HepG2 (cell line): Measurements from ENCODE around the gene BAHCC1. TPM values are rescaled to one million over a fixed set of nuclear protein-coding genes. Genes with fewer than 3 reads are reported as not detected.

ENCODE experiments used
- ARNT2 ChIP-seq: sonication (generic); formaldehyde crosslinking; IDR thresholded peaks from 2 replicates; pipeline ENCODE4 v1.8.0; 2022; ENCODE audit warnings: mild to moderate bottlenecking, low read depth, missing genetic modification reagents, moderate library complexity
- BCL6 ChIP-seq: IDR thresholded peaks from 2 replicates; pipeline ENCODE4 v1.6.1; 2016; ENCODE audit warnings: missing genetic modification reagents, missing compliant biosample characterization
- CCDC6 ChIP-seq: sonication (generic); formaldehyde crosslinking; IDR thresholded peaks from 2 replicates; pipeline ENCODE4 v1.8.1; 2022; ENCODE audit warnings: mild to moderate bottlenecking, missing genetic modification reagents, moderate library complexity
- ELF4 ChIP-seq: sonication (generic); formaldehyde crosslinking; IDR thresholded peaks from 2 replicates; pipeline ENCODE4 v1.5.0; 2020; ENCODE audit warnings: missing genetic modification reagents, mild to moderate bottlenecking, moderate library complexity, borderline replicate concordance
- GABPA ChIP-seq, 2 experiments: IDR thresholded peaks; 2 replicates each; pipeline ENCODE4 v1.6.1; 2011 to 2016; ENCODE audit warnings: low read depth in 2 of 2, low read length in 1 of 2, missing biosample characterization in 1 of 2, missing genetic modification characterization in 1 of 2
- GMEB1 ChIP-seq: sonication (generic); formaldehyde crosslinking; IDR thresholded peaks from 2 replicates; pipeline ENCODE4 v1.5.1; 2020; ENCODE audit warnings: missing genetic modification reagents, mild to moderate bottlenecking, borderline replicate concordance
- HMGXB3 ChIP-seq: sonication (generic); formaldehyde crosslinking; IDR thresholded peaks from 2 replicates; pipeline ENCODE4 v1.4.0; 2020; ENCODE audit warnings: missing genetic modification reagents, borderline replicate concordance
- ISL2 ChIP-seq: sonication (generic); formaldehyde crosslinking; IDR thresholded peaks from 2 replicates; pipeline ENCODE4 v1.5.0; 2020; ENCODE audit warnings: missing genetic modification reagents
- JUND ChIP-seq: sonication (generic); formaldehyde crosslinking; IDR thresholded peaks from 2 replicates; pipeline ENCODE4 v1.8.0; 2022; ENCODE audit warnings: mild to moderate bottlenecking, missing genetic modification reagents
- MAFF ChIP-seq: IDR thresholded peaks from 2 replicates; pipeline ENCODE4 v1.6.1; 2011; ENCODE audit warnings: low read depth, low read length, improper control_type of control experiment
- MED13 ChIP-seq: sonication (generic); formaldehyde crosslinking; IDR thresholded peaks from 2 replicates; pipeline ENCODE4 v1.5.0; 2020; ENCODE audit warnings: missing genetic modification reagents
- POLR2G ChIP-seq: fragments of 200-400 bp; formaldehyde crosslinking; IDR thresholded peaks from 2 replicates; pipeline ENCODE4 v1.6.1; 2018; ENCODE audit warnings: mild to moderate bottlenecking, low read depth, low read length, moderate library complexity
- SRSF4 ChIP-seq: fragments of 200-400 bp; formaldehyde crosslinking; IDR thresholded peaks from one replicate; pipeline ENCODE4 v1.6.1; 2018; ENCODE audit warnings: mild to moderate bottlenecking, low read depth, low read length, moderate library complexity; ENCODE audit not compliant: poor library complexity, severe bottlenecking
- U2AF2 ChIP-seq: fragments of 200-400 bp; formaldehyde crosslinking; IDR thresholded peaks from 2 replicates; pipeline ENCODE4 v1.6.1; 2017; ENCODE audit warnings: low read depth, mild to moderate bottlenecking, low read length
- ZGPAT ChIP-seq: IDR thresholded peaks from 2 replicates; pipeline ENCODE4 v1.6.1; 2016; ENCODE audit warnings: mild to moderate bottlenecking
- ZNF33B ChIP-seq: sonication (generic); formaldehyde crosslinking; IDR thresholded peaks from 2 replicates; pipeline ENCODE4 v1.5.1; 2020; ENCODE audit warnings: mild to moderate bottlenecking, missing genetic modification reagents
- ZNF564 ChIP-seq: sonication (generic); formaldehyde crosslinking; IDR thresholded peaks from 2 replicates; pipeline ENCODE4 v1.8.1; 2023; ENCODE audit warnings: mild to moderate bottlenecking, missing genetic modification reagents
- ZNF577 ChIP-seq: sonication (generic); formaldehyde crosslinking; IDR thresholded peaks from 2 replicates; pipeline ENCODE4 v1.4.0; 2020; ENCODE audit warnings: mild to moderate bottlenecking, low read depth, missing genetic modification reagents, borderline replicate concordance
- ZNF737 ChIP-seq: sonication (generic); formaldehyde crosslinking; IDR thresholded peaks from 2 replicates; pipeline ENCODE4 v1.5.0; 2020; ENCODE audit warnings: missing genetic modification reagents, mild to moderate bottlenecking, borderline replicate concordance
- ZNF891 ChIP-seq: sonication (generic); formaldehyde crosslinking; IDR thresholded peaks from 2 replicates; pipeline ENCODE4 v1.5.0; 2020; ENCODE audit warnings: mild to moderate bottlenecking, missing genetic modification reagents
- ZZZ3 ChIP-seq: sonication (generic); formaldehyde crosslinking; IDR thresholded peaks from 2 replicates; pipeline ENCODE4 v1.4.0; 2020; ENCODE audit warnings: missing genetic modification reagents, mild to moderate bottlenecking, borderline replicate concordance
- polyA plus RNA-seq, 8 experiments: library from polyadenylated mRNA; depleted of rRNA in 3 of 8; stranded (reverse) in 7 of 8; unstranded in 1 of 8; fragments of >200 nt; fragmentation: Illumina TruSeq in 4 of 8; extraction: Trizol in 4 of 8; gene quantifications; 2 replicates each; pipeline versions ENCODE4 v1.2.1 to v1.2.3, GENCODE V29; 2011 to 2016; ENCODE audit warnings: low read depth in 4 of 8, missing spikeins in 1 of 8, mixed read lengths in 1 of 8; ENCODE audit not compliant: insufficient read depth in 1 of 8
- total RNA-seq, 5 experiments: library from RNA; depleted of rRNA; stranded (reverse); fragments of >200 nt; fragmentation: Illumina TruSeq; extraction: Trizol; gene quantifications; 2 replicates each; pipeline ENCODE4 v1.2.3, GENCODE V29; 2016; ENCODE audit warnings: low read depth in 1 of 5

BAHCC1 gene
- total and polyA plus RNA-seq, 2 of the 13 experiments (the other 11 are each of a cell fraction or from before 2014, with no cell fraction given) = 1.4 to 1.7 TPM

- TF ChIP-seq GMEB1 (CRISPR knock-in tag) = peak; percentile 17; the same call in 1 of the 2 replicates
- TF ChIP-seq ZNF737 (CRISPR knock-in tag) = no peak
- TF ChIP-seq ZZZ3 = 0 out of 2 replicates have a peak, but pooled peaks have one; percentile 57
- TF ChIP-seq ZNF564 (CRISPR knock-in tag) = 0 out of 2 replicates have a peak, but pooled peaks have one; percentile 54
- 0 out of 2 replicates have a peak, but pooled peaks have one; percentile 44 for TF ChIP-seq HMGXB3 (CRISPR knock-in tag)
- TF ChIP-seq POLR2G = peak; percentile 62
- no peak for TF ChIP-seq ZNF577
- no peak for TF ChIP-seq ZNF891 (CRISPR knock-in tag)
- TF ChIP-seq MAFF = no peak
- peak; percentile 8; the same call in 1 of the 2 replicates for TF ChIP-seq BCL6 (CRISPR knock-in tag)
- no peak for TF ChIP-seq JUND (CRISPR knock-in tag)
- no peak for TF ChIP-seq U2AF2
- TF ChIP-seq ISL2 (CRISPR knock-in tag) = no peak; the same call in 1 of the 2 replicates
- peak; percentile 54; the same call in 1 of the 2 replicates for TF ChIP-seq ZGPAT (CRISPR knock-in tag)
- TF ChIP-seq GABPA (IDR thresholded peaks at IDR 0.05; ENCODE audit: low read depth, low read length) = no peak
- peak; percentile 45; the same call in 1 of the 2 replicates for TF ChIP-seq GABPA (CRISPR knock-in tag; IDR thresholded peaks at IDR 0.05; ENCODE audit: low read depth)
- peak; percentile 36; the same call in 1 of the 2 replicates for TF ChIP-seq CCDC6 (CRISPR knock-in tag)
- no peak for TF ChIP-seq ELF4
- TF ChIP-seq MED13 (CRISPR knock-in tag) = peak; percentile 62; the same call in 1 of the 2 replicates
- 0 out of 2 replicates have a peak, but pooled peaks have one; percentile 14 for TF ChIP-seq ARNT2 (CRISPR knock-in tag)
- TF ChIP-seq ZNF33B = 0 out of 2 replicates have a peak, but pooled peaks have one; percentile 49
- TF ChIP-seq SRSF4 = no peak
Observed at GRCh38 chr17:81514739-81515529, 119.7 kb downstream of the BAHCC1 start (continued).
